NCI-H1092 treated with DMSO at 0.1 percent for 48 hours (cell line): ENCODE results near the gene POP7.
"Not testable (repeated sequence)": the region's sequence is repeated elsewhere in the genome, so short reads cannot be mapped to it uniquely, and the experiment has no call there.

Experiments used
- DNase-seq: peaks from one replicate; lab custom pipeline; 2025; lab: John Stamatoyannopoulos, UW

POP7 gene

GRCh38 chr7:100723732-100724275 is 17.9 kb downstream of the POP7 start:
- no peak for DNase-seq

GRCh38 chr7:100724364-100724763 is 18.4 kb downstream of the POP7 start:
- not testable (repeated sequence) for DNase-seq

GRCh38 chr7:100726996-100727761 is 21.3 kb downstream of the POP7 start:
- DNase-seq = no peak

- no peak for DNase-seq
Measured at GRCh38 chr7:100728196-100728595, 22.3 kb downstream of the POP7 start.

GRCh38 chr7:100730136-100730800 is 24.3 kb downstream of the POP7 start:
- DNase-seq = no peak

- DNase-seq = no peak
Measured at GRCh38 chr7:100731937-100732636, 26.2 kb downstream of the POP7 start.

- DNase-seq = no peak
Measured at GRCh38 chr7:100735730-100736129, 29.8 kb downstream of the POP7 start.

GRCh38 chr7:100736671-100737070 is 30.8 kb downstream of the POP7 start:
- DNase-seq = no peak

GRCh38 chr7:100739934-100740333 is 34.0 kb downstream of the POP7 start:
- no peak for DNase-seq

GRCh38 chr7:100744605-100745004 is 38.7 kb downstream of the POP7 start:
- no peak for DNase-seq

- DNase-seq = no peak
Measured at GRCh38 chr7:100745184-100745583, 39.3 kb downstream of the POP7 start.

GRCh38 chr7:100752994-100753393 is 47.1 kb downstream of the POP7 start:
- no peak for DNase-seq

GRCh38 chr7:100753750-100754149 is 47.8 kb downstream of the POP7 start:
- no peak for DNase-seq
